Measurements from ENCODE around the gene CEACAM8. TPM values are rescaled to one million over a fixed set of nuclear protein-coding genes. Genes with fewer than 3 reads are reported as not detected.

Gene CEACAM8
- total and polyA plus RNA-seq, 2 donors (not counting 3 experiments of a cell fraction or from before 2014, with no cell fraction given): not detected

DNA sequence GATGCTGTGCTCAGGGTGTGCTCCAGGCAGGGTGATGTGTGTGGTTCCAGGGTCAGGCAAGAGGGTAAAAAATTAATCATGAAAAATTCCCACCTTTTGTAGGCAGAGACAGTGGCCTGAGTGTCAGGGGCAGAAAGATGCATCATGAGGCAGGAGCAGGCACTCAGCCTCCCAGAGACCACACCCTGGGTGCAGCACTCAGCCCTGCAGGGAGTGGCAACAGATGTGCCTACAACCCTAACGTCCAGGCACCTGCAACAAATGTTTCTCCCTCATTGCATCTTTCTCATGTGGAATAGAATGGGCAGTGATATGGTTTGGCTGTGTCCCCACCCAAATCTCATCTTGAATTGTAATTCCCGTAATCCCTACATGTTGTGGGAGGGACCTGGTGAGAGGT lies 46.8 kb downstream of the CEACAM8 start:
- FAIRE-seq (no peak), DNase-seq (ENCODE audit: low read depth, low spot score) (no peak)
- CTCF ChIA-PET: no interaction called here
- intact Hi-C loops (cut with micrococcal nuclease): no loop called here
- no peaks in the 10 kb centered on the region for H3K4me1 ChIP-seq (ENCODE audit: control insufficient read depth, extremely low read depth, insufficient read depth, low read length)
- H3K9me1 ChIP-seq (replicated peaks; ENCODE audit: control insufficient read depth, extremely low read depth, insufficient read depth, low read length): no peaks in the 10 kb centered on the region
- H4K20me1 ChIP-seq (replicated peaks; ENCODE audit: control insufficient read depth, extremely low read depth, insufficient read depth, low read length): no peaks in the 10 kb centered on the region
- H3K9me3 ChIP-seq (replicated peaks; ENCODE audit: control insufficient read depth, insufficient read depth, low read length): no peaks in the 10 kb centered on the region
- H3K36me3 ChIP-seq (ENCODE audit: control insufficient read depth in 2 of 2, extremely low read depth in 1 of 2, insufficient read depth in 2 of 2, low read length in 2 of 2): no peaks in the 10 kb centered on the region
- H3K27me3 ChIP-seq (ENCODE audit: control insufficient read depth in 2 of 2, insufficient read depth in 2 of 2, low read length in 2 of 2): no peaks in the 10 kb centered on the region
- H2AFZ ChIP-seq (ENCODE audit: low read depth, low read length): no peak overlapping the region
- no peak overlapping the region for H3K27ac ChIP-seq (ENCODE audit: insufficient read depth, low read depth, low read length)
- dilution Hi-C loops (cut with MboI; ENCODE audit: extremely low pct_ligation_motif_present, low sequenced_read_pairs): no loop called here
- no TSS peak for BruUV-seq (replicated peaks)
- H3K4me2 ChIP-seq (ENCODE audit: insufficient read depth, low read length): no peak overlapping the region
- H3K9ac ChIP-seq (replicated peaks; ENCODE audit: extremely low read depth, insufficient read depth, low read length): no peak overlapping the region
- TF ChIP-seq MYC (IDR thresholded peaks at IDR 0.05; ENCODE audit: low read depth, low read length): no peak
- TF ChIP-seq, protein P1, sequence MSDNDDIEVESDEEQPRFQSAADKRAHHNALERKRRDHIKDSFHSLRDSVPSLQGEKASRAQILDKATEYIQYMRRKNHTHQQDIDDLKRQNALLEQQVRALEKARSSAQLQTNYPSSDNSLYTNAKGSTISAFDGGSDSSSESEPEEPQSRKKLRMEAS (IDR thresholded peaks at IDR 0.05; ENCODE audit: insufficient read depth, insufficient read length): no peak
- TF ChIP-seq EZH2 (IDR thresholded peaks at IDR 0.05; ENCODE audit: borderline replicate concordance, low read depth, low read length, severe bottlenecking): no peak
- TF ChIP-seq FOS (IDR thresholded peaks at IDR 0.05; ENCODE audit: borderline replicate concordance, insufficient read depth, low read length): no peak
- TF ChIP-seq POLR2A (IDR thresholded peaks at IDR 0.05; ENCODE audit: low read depth, low read length): no peak
- TF ChIP-seq, protein P2, sequence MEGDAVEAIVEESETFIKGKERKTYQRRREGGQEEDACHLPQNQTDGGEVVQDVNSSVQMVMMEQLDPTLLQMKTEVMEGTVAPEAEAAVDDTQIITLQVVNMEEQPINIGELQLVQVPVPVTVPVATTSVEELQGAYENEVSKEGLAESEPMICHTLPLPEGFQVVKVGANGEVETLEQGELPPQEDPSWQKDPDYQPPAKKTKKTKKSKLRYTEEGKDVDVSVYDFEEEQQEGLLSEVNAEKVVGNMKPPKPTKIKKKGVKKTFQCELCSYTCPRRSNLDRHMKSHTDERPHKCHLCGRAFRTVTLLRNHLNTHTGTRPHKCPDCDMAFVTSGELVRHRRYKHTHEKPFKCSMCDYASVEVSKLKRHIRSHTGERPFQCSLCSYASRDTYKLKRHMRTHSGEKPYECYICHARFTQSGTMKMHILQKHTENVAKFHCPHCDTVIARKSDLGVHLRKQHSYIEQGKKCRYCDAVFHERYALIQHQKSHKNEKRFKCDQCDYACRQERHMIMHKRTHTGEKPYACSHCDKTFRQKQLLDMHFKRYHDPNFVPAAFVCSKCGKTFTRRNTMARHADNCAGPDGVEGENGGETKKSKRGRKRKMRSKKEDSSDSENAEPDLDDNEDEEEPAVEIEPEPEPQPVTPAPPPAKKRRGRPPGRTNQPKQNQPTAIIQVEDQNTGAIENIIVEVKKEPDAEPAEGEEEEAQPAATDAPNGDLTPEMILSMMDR (IDR thresholded peaks at IDR 0.05; ENCODE audit: extremely low read depth in 1 of 2, insufficient read depth in 1 of 2, low read depth in 1 of 2, low read length in 2 of 2): no peak
- no peak for TF ChIP-seq POLR2AphosphoS5 (IDR thresholded peaks at IDR 0.05; ENCODE audit: insufficient read depth, low read depth, low read length)
- TF ChIP-seq GATA2 (IDR thresholded peaks at IDR 0.05; ENCODE audit: insufficient read depth, insufficient read length, low read depth, low read length): no peak
- TF ChIP-seq JUN (IDR thresholded peaks at IDR 0.05; ENCODE audit: borderline replicate concordance, insufficient read depth, insufficient read length, low read depth): no peak
- H3K79me2 ChIP-seq (ENCODE audit: control insufficient read depth, insufficient read depth, low read length): no peaks in the 10 kb centered on the region
- POLR2A ChIA-PET: no interaction called here
- H3K4me3 ChIP-seq (replicated peaks in 1 of 3; ENCODE audit: insufficient read depth in 1 of 3, low read depth in 1 of 3, low read length in 3 of 3): no peak overlapping the region

Measured in endothelial cell of umbilical vein (primary cell).